Liver (tissue), 9 donors: ENCODE measurements around the gene DTNB. TPM values are rescaled to one million over a fixed set of nuclear protein-coding genes. Genes with fewer than 3 reads are reported as not detected.

ENCODE experiments used
- DNase-seq: peaks from one replicate; pipeline ENCODE4 v3.0.0-alpha.2; 2017; ENCODE audit warnings: low spot score
- H3K27ac ChIP-seq, 2 donors: one replicate each; pipeline ENCODE4 v1.7.0; 2013; ENCODE audit warnings: inconsistent platforms in 2 of 2, low read length in 2 of 2, control low read depth in 1 of 2, low read depth in 1 of 2, mild to moderate bottlenecking in 1 of 2
- H3K27me3 ChIP-seq, 4 donors: one replicate each; pipeline versions ENCODE4 v1.6.1 to v1.7.0; 2013; ENCODE audit warnings: low read length in 3 of 4, inconsistent platforms in 1 of 4, mild to moderate bottlenecking in 1 of 4, moderate library complexity in 1 of 4; ENCODE audit not compliant: control insufficient read depth in 4 of 4, insufficient read depth in 4 of 4
- H3K36me3 ChIP-seq, 4 donors: one replicate each; pipeline versions ENCODE4 v1.6.1 to v1.7.0; 2013; ENCODE audit warnings: low read length in 3 of 4, mild to moderate bottlenecking in 3 of 4, low read depth in 1 of 4, moderate library complexity in 1 of 4; ENCODE audit not compliant: control insufficient read depth in 4 of 4, insufficient read depth in 3 of 4
- H3K4me1 ChIP-seq, 4 donors: one replicate each; pipeline versions ENCODE4 v1.6.1 to v1.7.0; 2013; ENCODE audit warnings: low read length in 3 of 4, mild to moderate bottlenecking in 3 of 4, moderate library complexity in 1 of 4; ENCODE audit not compliant: control insufficient read depth in 4 of 4, insufficient read depth in 4 of 4
- H3K4me3 ChIP-seq, 3 donors: one replicate each; pipeline versions ENCODE4 v1.6.1 to v1.7.0; 2013; ENCODE audit warnings: low read length in 3 of 3, control low read depth in 1 of 3, low read depth in 1 of 3, mild to moderate bottlenecking in 1 of 3
- H3K9ac ChIP-seq, 2 donors: one replicate each; pipeline ENCODE4 v1.7.0; 2013; ENCODE audit warnings: low read length in 2 of 2, mild to moderate bottlenecking in 2 of 2, moderate library complexity in 2 of 2, control low read depth in 1 of 2, low read depth in 1 of 2
- H3K9me3 ChIP-seq, 4 donors: one replicate each; pipeline versions ENCODE4 v1.6.1 to v1.7.0; 2013; ENCODE audit warnings: low read length in 3 of 4; ENCODE audit not compliant: control insufficient read depth in 4 of 4
- ATF3 ChIP-seq: IDR thresholded peaks from 2 replicates; pipeline ENCODE4 v1.6.1; 2016; ENCODE audit warnings: antibody characterized with exemption
- CTCF ChIP-seq: fragments of 150-350 bp; IDR thresholded peaks from 2 replicates; pipeline ENCODE4 v1.5.1; 2017; ENCODE audit warnings: improper control_type of control experiment, low read depth, low read length; ENCODE audit not compliant: missing input control
- EGR1 ChIP-seq, 2 donors: IDR thresholded peaks; 2 replicates each; pipeline ENCODE4 v1.6.1; 2016 to 2018; ENCODE audit warnings: antibody characterized with exemption in 2 of 2, low read depth in 2 of 2
- FOXA1 ChIP-seq: IDR thresholded peaks from 2 replicates; pipeline ENCODE4 v1.6.1; 2016; ENCODE audit warnings: antibody characterized with exemption
- GABPA ChIP-seq, 2 donors: IDR thresholded peaks in 1 of 2; conservative IDR thresholded peaks in 1 of 2; 2 replicates each; pipeline ENCODE4 v1.6.1; 2016; ENCODE audit warnings: antibody characterized with exemption in 2 of 2, mild to moderate bottlenecking in 1 of 2, moderate library complexity in 1 of 2
- HNF4G ChIP-seq: IDR thresholded peaks from 2 replicates; pipeline ENCODE4 v1.6.1; 2016; ENCODE audit warnings: antibody characterized with exemption
- JUND ChIP-seq, 2 donors: IDR thresholded peaks; 2 replicates each; pipeline ENCODE4 v1.6.1; 2016; ENCODE audit warnings: antibody characterized with exemption in 2 of 2
- MAX ChIP-seq: IDR thresholded peaks from 2 replicates; pipeline ENCODE4 v1.6.1; 2016; ENCODE audit warnings: antibody characterized with exemption
- NR2F2 ChIP-seq: IDR thresholded peaks from 2 replicates; pipeline ENCODE4 v1.6.1; 2016; ENCODE audit warnings: antibody characterized with exemption
- RAD21 ChIP-seq, 2 donors: IDR thresholded peaks; 2 replicates each; pipeline ENCODE4 v1.6.1; 2016; ENCODE audit warnings: antibody characterized with exemption in 2 of 2, mild to moderate bottlenecking in 2 of 2
- REST ChIP-seq: IDR thresholded peaks from 2 replicates; pipeline ENCODE4 v1.6.1; 2016; ENCODE audit warnings: antibody characterized with exemption, mild to moderate bottlenecking
- RXRA ChIP-seq, 2 donors: IDR thresholded peaks; 2 replicates each; pipeline ENCODE4 v1.6.1; 2017 to 2018; ENCODE audit warnings: antibody characterized with exemption in 2 of 2, mild to moderate bottlenecking in 1 of 2
- SP1 ChIP-seq: IDR thresholded peaks from 2 replicates; pipeline ENCODE4 v1.6.1; 2018; ENCODE audit warnings: antibody characterized with exemption, mild to moderate bottlenecking
- TAF1 ChIP-seq: conservative IDR thresholded peaks from 2 replicates; pipeline ENCODE4 v1.6.1; 2016; ENCODE audit warnings: antibody characterized with exemption, mild to moderate bottlenecking
- YY1 ChIP-seq: IDR thresholded peaks from 2 replicates; pipeline ENCODE4 v1.6.1; 2016; ENCODE audit warnings: antibody characterized with exemption, mild to moderate bottlenecking
- ZBTB33 ChIP-seq: IDR thresholded peaks from 2 replicates; pipeline ENCODE4 v1.6.1; 2016; ENCODE audit warnings: antibody characterized with exemption
- WGBS: extraction: QIAGEN DNeasy Blood & Tissue Kit; methylation state at CpG from one replicate; pipeline ENCODE4 v1.1.7; 2013; 5-methylcytosine and 5-hydroxymethylcytosine counted together
- polyA plus RNA-seq, 2 donors: library from polyadenylated mRNA; stranded (reverse) in 1 of 2; unstranded in 1 of 2; fragments of 200-250 nt in 1 of 2; fragments of >200 nt in 1 of 2; fragmentation: Nextera tagmentation in 1 of 2; extraction: Ambion mirVana in 1 of 2; gene quantifications; one replicate each; pipeline versions ENCODE4 v1.2.1 to v1.2.3, GENCODE V29; 2013 to 2015
- total RNA-seq, 2 donors: library from RNA; depleted of rRNA; stranded (reverse); fragments of >200 nt; gene quantifications; one replicate each; pipeline ENCODE4 v1.2.3, GENCODE V29; 2014
- donor health status: healthy.
- donor health status: healthy.
- donor health status: healthy.
- donor health status: healthy.
- donor health status: healthy.

The DTNB gene
- total and polyA plus RNA-seq, 4 donors, result 3.3 to 10.5 (median 6.4) TPM

- Histone ChIP-seq H3K36me3 (no peaks in the 10 kb centered on the region), H3K4me1 (no peaks in the 10 kb centered on the region), H3K9ac (no peak overlapping the region), H3K27ac (no peak overlapping the region), H3K4me3 (no peak overlapping the region), H3K27me3 (no peaks in the 10 kb centered on the region), H3K9me3 (no peaks in the 10 kb centered on the region)
- no peak for TF ChIP-seq SP1
- no peak for TF ChIP-seq ZBTB33
- no peak for TF ChIP-seq MAX
- TF ChIP-seq RXRA (IDR thresholded peaks at IDR 0.05), result no peak
- TF ChIP-seq FOXA1, result no peak
- TF ChIP-seq NR2F2, result no peak
- no peak for TF ChIP-seq JUND (IDR thresholded peaks at IDR 0.05)
- TF ChIP-seq RAD21 (IDR thresholded peaks at IDR 0.05), result no peak
- no peak for TF ChIP-seq EGR1 (IDR thresholded peaks at IDR 0.05; ENCODE audit: low read depth in 2 of 2)
- TF ChIP-seq REST, result no peak
- no peak for TF ChIP-seq YY1
- no peak for TF ChIP-seq GABPA (IDR thresholded peaks at IDR 0.05 in 1 of 2, conservative IDR thresholded peaks at IDR 0.05 in 1 of 2)
- TF ChIP-seq TAF1, result no peak
- TF ChIP-seq CTCF, result no peak
- no peak for TF ChIP-seq ATF3
- TF ChIP-seq HNF4G, result no peak
- DNase-seq, result no peak
- 95% methylated on average over 3 of the region's 3 CpGs for WGBS
These were observed 167.2 kb downstream of the DTNB start for GRCh38 chr2:25506226-25506625.

- H3K4me1 ChIP-seq, result no peaks in the 10 kb centered on the region
- no peak for TF ChIP-seq YY1
- no peak for TF ChIP-seq ATF3
- TF ChIP-seq MAX, result no peak
- TF ChIP-seq NR2F2, result no peak
- TF ChIP-seq SP1, result no peak
- no peak overlapping the region for H3K9ac ChIP-seq
- no peak overlapping the region for H3K4me3 ChIP-seq
- H3K9me3 ChIP-seq, result no peaks in the 10 kb centered on the region
- H3K36me3 ChIP-seq, result no peaks in the 10 kb centered on the region
- H3K27me3 ChIP-seq, result no peaks in the 10 kb centered on the region
- WGBS, result 96% methylated on average over 2 of the region's 2 CpGs
- no peak for DNase-seq
- H3K27ac ChIP-seq, result no peak overlapping the region
These were observed 167.8 kb downstream of the DTNB start for GRCh38 chr2:25505622-25506021.
